Naive B cell (primary cell): ENCODE results near the gene TRMT11. TPM values are rescaled to one million over a fixed set of nuclear protein-coding genes. Genes with fewer than 3 reads are reported as not detected.

Experiments
- ATAC-seq, 2 donors: fragments of 150-1000 bp; cut with Tn5 transposase; 2 replicates each; pipeline ENCODE4 v1.10.0; 2021; ENCODE audit warnings: low read depth in 2 of 2, mild to moderate bottlenecking in 2 of 2, moderate library complexity in 2 of 2
- DNase-seq: peaks from one replicate; pipeline ENCODE4 v3.0.0; 2022
- H3K27ac Mint-ChIP-seq, 6 donors: one replicate each; pipeline ENCODE4 v1.8.0; 2020 to 2022; ENCODE audit warnings: mild to moderate bottlenecking in 6 of 6, mixed read lengths in 6 of 6, moderate library complexity in 5 of 6, inconsistent platforms in 2 of 6
- H3K27me3 Mint-ChIP-seq, 3 donors: one replicate each; pipeline ENCODE4 v1.8.0; 2021 to 2022; ENCODE audit warnings: mixed read lengths in 3 of 3, mild to moderate bottlenecking in 1 of 3
- H3K36me3 Mint-ChIP-seq, 2 donors: one replicate each; pipeline ENCODE4 v1.8.0; 2020 to 2022; ENCODE audit warnings: mixed read lengths in 2 of 2, inconsistent platforms in 1 of 2, mild to moderate bottlenecking in 1 of 2
- H3K4me1 Mint-ChIP-seq, 3 donors: one replicate each; pipeline ENCODE4 v1.8.0; 2020 to 2022; ENCODE audit warnings: mixed read lengths in 3 of 3, inconsistent platforms in 1 of 3, mild to moderate bottlenecking in 1 of 3, moderate library complexity in 1 of 3
- H3K4me3 Mint-ChIP-seq, 8 donors: one replicate each; pipeline ENCODE4 v1.8.0; 2020 to 2022; ENCODE audit warnings: mild to moderate bottlenecking in 8 of 8, mixed read lengths in 8 of 8, moderate library complexity in 8 of 8, inconsistent platforms in 2 of 8
- H3K9me3 Mint-ChIP-seq, 7 donors: one replicate each; pipeline ENCODE4 v1.8.0; 2020 to 2022; ENCODE audit warnings: mixed read lengths in 7 of 7, mild to moderate bottlenecking in 5 of 7, inconsistent platforms in 2 of 7, moderate library complexity in 1 of 7
- polyA plus RNA-seq, 6 donors: library from polyadenylated mRNA; unstranded; fragments of 300-500 nt; fragmentation: Illumina TruSeq; gene quantifications; one replicate each; pipeline ENCODE4 v1.2.3, GENCODE V29; 2021; ENCODE audit warnings: low read depth in 6 of 6

Gene TRMT11
- 10 to 100 TPM in 1 of 6 donors, 1 to 10 TPM in 4, not detected in 1; 5.7 to 10.5 (median 8.9) TPM for polyA plus RNA-seq

DNA sequence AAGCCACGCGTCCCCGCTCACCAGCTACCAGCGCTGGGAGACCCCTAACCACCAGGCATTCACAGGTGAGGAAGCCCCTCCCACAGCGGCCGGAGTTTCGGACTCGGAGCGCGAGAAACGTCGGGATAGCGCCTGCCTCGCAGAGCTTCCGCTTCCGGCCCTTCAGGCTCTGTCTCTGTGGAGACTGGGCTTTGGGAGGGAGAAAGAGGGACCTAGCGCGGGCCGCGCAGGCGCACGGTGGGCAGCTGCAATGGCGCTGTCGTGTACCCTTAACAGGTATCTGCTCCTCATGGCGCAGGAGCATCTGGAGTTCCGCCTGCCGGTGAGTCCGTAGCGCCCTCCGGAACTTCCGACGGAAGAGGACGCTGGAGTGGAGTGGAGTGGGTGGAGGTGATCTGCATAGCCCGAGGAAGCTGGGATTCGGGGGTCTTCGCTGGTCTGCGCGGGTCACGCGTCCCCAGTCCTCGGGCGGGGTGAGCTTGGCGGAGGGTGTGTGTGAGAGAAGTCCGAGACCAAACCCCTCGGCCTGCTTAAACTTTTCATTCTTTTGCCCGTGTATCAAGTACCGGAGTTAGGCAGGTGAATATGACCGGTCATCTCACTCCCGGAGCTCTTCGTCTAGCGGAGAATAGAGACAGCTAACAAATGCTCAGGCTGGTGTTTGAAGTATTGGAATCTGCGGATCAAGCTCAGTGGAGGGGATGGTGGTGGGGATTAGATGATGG is at the start of gene TRMT11:
TRMT11 (plus strand) TSS at position 240 of the 725 bp plus-strand sequence; CDS start at position 251, 11 bp downstream.
- Mint-ChIP-seq H3K27ac (no peak within 1 kb of the TSS), H3K4me3 (peak within 1 kb of the TSS in 3 of 8 donors; percentile 6 to 77 (median 30)), H3K36me3 (no peaks in the 10 kb centered on the region), H3K4me1 (peaks cover 0 to 6% (median 0%) of the 10 kb centered on the region in 3 donors), H3K27me3 (no peaks in the 10 kb centered on the region), H3K9me3 (no peaks in the 10 kb centered on the region)
- DNase-seq (peak; percentile 70), ATAC-seq (peak; percentile 95)

- Mint-ChIP-seq H3K4me3 (no peak overlapping the region), H3K9me3 (no peaks in the 10 kb centered on the region), H3K36me3 (no peaks in the 10 kb centered on the region), H3K4me1 (no peaks in the 10 kb centered on the region), H3K27me3 (peaks cover 6 to 24% (median 11%) of the 10 kb centered on the region in 3 donors), H3K27ac (no peak overlapping the region)
- DNase-seq (no peak), ATAC-seq (no peak)
Observed at GRCh38 chr6:125939026-125939425, 47.3 kb upstream of the TRMT11 start.

DNA sequence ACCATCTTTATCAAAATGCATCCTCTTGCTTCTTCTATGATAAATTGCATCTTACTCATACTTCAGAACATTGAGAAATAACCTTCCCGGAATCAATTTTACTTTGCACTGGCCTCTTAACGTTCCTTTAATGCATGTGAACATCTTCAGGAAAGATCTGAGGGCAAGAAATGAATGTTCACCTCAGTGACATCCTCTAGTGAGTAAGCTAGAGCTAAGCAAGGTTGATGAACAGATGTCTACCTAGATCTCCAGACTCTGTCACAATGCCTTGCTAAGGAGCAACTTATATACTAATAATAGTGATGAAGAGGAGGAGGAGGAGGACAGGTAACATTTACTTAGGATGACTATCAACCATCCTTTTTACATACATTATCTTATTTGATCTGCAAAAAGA is 46.5 kb upstream of the TRMT11 start:
- no peaks in the 10 kb centered on the region for H3K36me3 Mint-ChIP-seq
- H3K4me1 Mint-ChIP-seq, result no peaks in the 10 kb centered on the region
- H3K9me3 Mint-ChIP-seq, result no peaks in the 10 kb centered on the region
- H3K27ac Mint-ChIP-seq, result no peak overlapping the region
- peaks cover 6 to 24% (median 11%) of the 10 kb centered on the region in 3 donors for H3K27me3 Mint-ChIP-seq
- DNase-seq, result no peak
- H3K4me3 Mint-ChIP-seq, result no peak overlapping the region
- no peak for ATAC-seq

GRCh38 chr6:125940247-125941041 is 45.9 kb upstream of the TRMT11 start:
- no peaks in the 10 kb centered on the region for H3K4me1 Mint-ChIP-seq
- H3K27ac Mint-ChIP-seq, result no peak overlapping the region
- peaks cover 6 to 24% (median 11%) of the 10 kb centered on the region in 3 donors for H3K27me3 Mint-ChIP-seq
- no peaks in the 10 kb centered on the region for H3K36me3 Mint-ChIP-seq
- no peak for DNase-seq
- no peak overlapping the region for H3K4me3 Mint-ChIP-seq
- no peaks in the 10 kb centered on the region for H3K9me3 Mint-ChIP-seq
- ATAC-seq, result no peak

- Mint-ChIP-seq H3K27me3 (peaks cover 6 to 24% (median 18%) of the 10 kb centered on the region in 3 donors), H3K27ac (peak overlapping the region in 1 of 6 donors; percentile 51), H3K4me1 (no peaks in the 10 kb centered on the region), H3K9me3 (no peaks in the 10 kb centered on the region), H3K4me3 (no peak overlapping the region), H3K36me3 (no peaks in the 10 kb centered on the region)
- ATAC-seq (no peak), DNase-seq (no peak)
Observed at GRCh38 chr6:125942672-125943527, 43.4 kb upstream of the TRMT11 start.

GRCh38 chr6:125943528-125944433 is 42.6 kb upstream of the TRMT11 start:
- no peak for DNase-seq
- peak overlapping the region in 1 of 6 donors; percentile 51 for H3K27ac Mint-ChIP-seq

GRCh38 chr6:125944434-125944816 is 41.9 kb upstream of the TRMT11 start:
- H3K36me3 Mint-ChIP-seq, result no peaks in the 10 kb centered on the region
- H3K9me3 Mint-ChIP-seq, result no peaks in the 10 kb centered on the region
- DNase-seq (no peak), ATAC-seq (no peak)
- no peak overlapping the region for H3K27ac Mint-ChIP-seq
- H3K4me3 Mint-ChIP-seq, result no peak overlapping the region
- H3K27me3 Mint-ChIP-seq, result peaks cover 6 to 19% (median 18%) of the 10 kb centered on the region in 3 donors
- no peaks in the 10 kb centered on the region for H3K4me1 Mint-ChIP-seq

More at GRCh38 chr6:125943528-125944433, 42.6 kb upstream of the TRMT11 start:
- Mint-ChIP-seq H3K27me3 (peaks cover 6 to 24% (median 18%) of the 10 kb centered on the region in 3 donors), H3K36me3 (no peaks in the 10 kb centered on the region), H3K9me3 (no peaks in the 10 kb centered on the region), H3K4me1 (no peaks in the 10 kb centered on the region), H3K4me3 (no peak overlapping the region)
- ATAC-seq, result no peak

DNA sequence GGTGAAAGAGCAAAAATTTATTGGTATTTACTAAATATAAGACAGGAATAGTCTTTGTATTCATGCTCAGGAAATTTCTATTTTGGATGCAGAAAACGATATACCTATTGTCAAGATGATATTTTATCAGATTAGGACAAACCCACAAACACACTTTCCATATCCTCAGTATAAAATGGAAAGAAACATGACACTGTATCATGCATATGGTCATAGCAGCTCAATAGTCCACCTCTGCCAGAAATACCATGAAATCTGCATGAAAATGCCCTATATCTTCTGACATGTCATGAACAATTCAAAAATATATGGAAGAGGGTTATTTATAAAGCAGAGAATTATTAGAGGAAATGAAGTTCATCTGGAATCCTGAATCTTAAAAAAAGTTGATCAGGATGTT is 41.4 kb upstream of the TRMT11 start:
- no peak for ATAC-seq
- peaks cover 6 to 17% (median 15%) of the 10 kb centered on the region in 3 donors for H3K27me3 Mint-ChIP-seq
- H3K4me1 Mint-ChIP-seq, result no peaks in the 10 kb centered on the region
- H3K27ac Mint-ChIP-seq, result no peak overlapping the region
- no peaks in the 10 kb centered on the region for H3K36me3 Mint-ChIP-seq
- H3K4me3 Mint-ChIP-seq, result no peak overlapping the region
- no peak for DNase-seq
- no peaks in the 10 kb centered on the region for H3K9me3 Mint-ChIP-seq

- H3K9me3 Mint-ChIP-seq, result no peaks in the 10 kb centered on the region
- DNase-seq, result no peak
- H3K36me3 Mint-ChIP-seq, result no peaks in the 10 kb centered on the region
- no peaks in the 10 kb centered on the region for H3K4me1 Mint-ChIP-seq
- no peak for ATAC-seq
- H3K27ac Mint-ChIP-seq, result no peak overlapping the region
- H3K27me3 Mint-ChIP-seq, result peaks cover 6 to 18% (median 14%) of the 10 kb centered on the region in 3 donors
- H3K4me3 Mint-ChIP-seq, result no peak overlapping the region
Observed at GRCh38 chr6:125945378-125946141, 40.8 kb upstream of the TRMT11 start.

- no peak overlapping the region for H3K4me3 Mint-ChIP-seq
- no peak overlapping the region for H3K27ac Mint-ChIP-seq
- ATAC-seq, result no peak
- DNase-seq, result no peak
- H3K36me3 Mint-ChIP-seq, result no peaks in the 10 kb centered on the region
- H3K4me1 Mint-ChIP-seq, result no peaks in the 10 kb centered on the region
- peaks cover 9 to 20% (median 9%) of the 10 kb centered on the region in 3 donors for H3K27me3 Mint-ChIP-seq
- H3K9me3 Mint-ChIP-seq, result no peaks in the 10 kb centered on the region
Observed at GRCh38 chr6:125947615-125948014, 38.7 kb upstream of the TRMT11 start.

DNA sequence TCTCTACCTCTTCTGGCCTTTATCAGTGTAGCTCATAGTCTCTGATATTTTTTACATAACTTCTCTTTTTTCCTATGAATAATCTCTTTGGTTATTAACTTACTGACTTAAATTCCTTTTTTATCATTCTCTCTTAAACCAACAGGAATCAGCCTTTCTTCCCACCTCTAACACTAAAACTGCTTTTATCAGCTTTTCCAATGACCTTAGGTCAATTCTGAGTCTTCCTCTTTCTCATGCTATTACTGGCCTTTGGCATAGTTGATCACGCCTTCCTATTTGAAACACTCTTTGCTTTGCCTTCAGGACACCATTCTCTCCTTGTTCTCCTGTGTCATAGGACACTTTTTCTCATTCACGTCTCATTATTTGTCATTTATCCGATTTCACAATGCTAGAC is 37.9 kb upstream of the TRMT11 start:
- Mint-ChIP-seq H3K36me3 (no peaks in the 10 kb centered on the region), H3K4me1 (no peaks in the 10 kb centered on the region), H3K27ac (no peak overlapping the region), H3K9me3 (no peaks in the 10 kb centered on the region), H3K27me3 (peaks cover 10 to 17% (median 10%) of the 10 kb centered on the region in 3 donors), H3K4me3 (no peak overlapping the region)
- DNase-seq, result no peak
- no peak for ATAC-seq

DNA sequence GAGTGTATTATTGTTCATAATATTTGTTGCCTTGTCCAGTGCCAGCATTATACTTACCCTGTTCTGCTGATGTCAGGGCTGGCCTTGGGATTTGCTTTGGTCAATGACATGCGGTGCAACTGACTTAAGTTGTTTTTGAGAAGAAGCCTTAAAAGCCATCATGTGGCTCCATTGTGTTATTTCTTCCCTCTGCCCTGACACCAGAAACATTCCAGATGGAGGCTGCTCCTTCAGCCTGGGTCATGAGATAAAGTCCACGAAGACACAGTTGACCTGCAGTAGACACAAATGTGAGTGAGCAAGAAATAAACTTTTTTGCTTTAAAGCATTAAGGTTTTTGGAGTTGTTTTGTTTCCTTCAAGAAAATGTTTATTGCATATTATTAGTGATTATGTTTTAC is 37.3 kb upstream of the TRMT11 start:
- H3K9me3 Mint-ChIP-seq, result no peaks in the 10 kb centered on the region
- H3K36me3 Mint-ChIP-seq, result no peaks in the 10 kb centered on the region
- H3K4me1 Mint-ChIP-seq, result no peaks in the 10 kb centered on the region
- ATAC-seq (no peak), DNase-seq (no peak)
- no peak overlapping the region for H3K27ac Mint-ChIP-seq
- H3K4me3 Mint-ChIP-seq, result no peak overlapping the region
- peaks cover 10 to 17% (median 10%) of the 10 kb centered on the region in 3 donors for H3K27me3 Mint-ChIP-seq
